GF-D8 (cell line): ENCODE results near the gene TCTA.

Experiments
- DNase-seq: peaks from one replicate; lab custom pipeline; 2025; lab: John Stamatoyannopoulos, UW

Gene TCTA

DNA sequence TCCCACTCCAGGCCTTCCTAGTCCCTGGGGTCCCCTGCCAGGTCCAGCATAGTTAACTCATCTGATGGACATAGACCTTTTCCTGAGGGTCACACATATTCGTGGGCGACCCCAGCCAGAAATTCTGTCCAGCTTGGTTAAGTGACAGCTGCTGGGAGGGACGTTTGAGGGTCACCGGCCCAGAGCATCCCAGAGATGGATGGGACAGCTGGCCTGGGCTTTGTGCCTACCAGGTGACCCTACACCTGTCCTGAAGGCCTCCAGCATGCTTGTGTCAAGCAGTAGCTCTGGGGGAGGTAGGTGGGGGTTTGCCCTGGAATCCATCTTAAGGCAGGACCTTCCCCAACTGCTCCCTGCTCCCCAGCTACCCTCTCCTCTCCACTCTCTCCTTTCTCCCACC, 48.7 kb downstream of the TCTA start:
- DNase-seq, result no peak

DNA sequence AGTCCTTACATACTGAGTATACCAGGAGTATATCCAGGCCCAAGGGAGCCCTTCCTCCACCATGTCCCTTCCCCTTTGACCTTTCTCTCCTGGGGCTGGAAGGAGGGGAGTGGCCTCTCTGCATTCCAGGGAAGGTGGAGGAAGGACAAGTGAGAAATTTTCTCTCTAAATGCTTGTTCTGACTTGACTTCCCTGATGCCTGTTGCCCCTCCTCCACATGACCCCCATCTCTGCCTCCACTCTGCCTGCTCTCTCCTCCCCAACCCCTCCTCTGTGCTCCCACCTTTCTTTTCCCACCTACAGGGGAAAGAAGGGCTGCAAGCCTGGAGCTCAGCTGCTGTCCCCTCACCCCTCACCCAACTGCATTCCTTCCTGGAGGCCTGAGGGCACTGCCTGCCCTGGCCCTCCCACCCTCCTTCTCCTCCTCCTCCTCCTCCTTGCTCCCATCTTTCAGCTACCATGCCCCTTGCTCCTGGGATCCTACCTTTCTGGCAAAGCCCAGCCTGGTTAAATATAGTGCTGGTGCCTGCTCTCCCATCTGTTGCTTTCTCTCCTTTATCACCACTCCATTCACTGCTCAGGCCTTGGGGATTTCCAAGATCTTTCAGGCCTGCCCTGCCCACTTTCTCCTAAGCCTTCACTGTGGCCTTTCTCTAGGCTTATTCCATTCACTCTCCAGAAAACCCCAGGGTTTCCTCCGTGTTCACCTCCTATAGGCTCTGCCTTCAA, 49.4 kb downstream of the TCTA start:
- no peak for DNase-seq

DNA sequence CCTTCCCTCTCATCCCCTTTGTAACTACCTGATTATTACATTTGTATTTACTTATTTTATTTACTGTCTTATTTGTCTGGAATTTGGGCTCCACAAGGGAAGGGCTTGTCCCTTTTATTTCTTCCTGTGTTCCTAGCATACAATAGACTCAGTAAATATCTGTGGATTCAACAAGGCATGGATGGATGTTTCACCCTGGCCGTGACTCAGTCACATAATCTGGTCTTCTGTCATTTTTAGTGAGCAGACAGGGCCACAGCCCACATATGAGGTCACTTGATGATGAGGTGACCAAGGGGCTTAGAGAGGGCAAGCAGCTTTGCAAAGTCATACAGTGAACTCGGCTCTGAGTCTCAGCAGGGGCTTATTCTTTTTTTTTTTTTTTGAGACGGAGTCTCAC, 50.0 kb downstream of the TCTA start:
- no peak for DNase-seq

DNA sequence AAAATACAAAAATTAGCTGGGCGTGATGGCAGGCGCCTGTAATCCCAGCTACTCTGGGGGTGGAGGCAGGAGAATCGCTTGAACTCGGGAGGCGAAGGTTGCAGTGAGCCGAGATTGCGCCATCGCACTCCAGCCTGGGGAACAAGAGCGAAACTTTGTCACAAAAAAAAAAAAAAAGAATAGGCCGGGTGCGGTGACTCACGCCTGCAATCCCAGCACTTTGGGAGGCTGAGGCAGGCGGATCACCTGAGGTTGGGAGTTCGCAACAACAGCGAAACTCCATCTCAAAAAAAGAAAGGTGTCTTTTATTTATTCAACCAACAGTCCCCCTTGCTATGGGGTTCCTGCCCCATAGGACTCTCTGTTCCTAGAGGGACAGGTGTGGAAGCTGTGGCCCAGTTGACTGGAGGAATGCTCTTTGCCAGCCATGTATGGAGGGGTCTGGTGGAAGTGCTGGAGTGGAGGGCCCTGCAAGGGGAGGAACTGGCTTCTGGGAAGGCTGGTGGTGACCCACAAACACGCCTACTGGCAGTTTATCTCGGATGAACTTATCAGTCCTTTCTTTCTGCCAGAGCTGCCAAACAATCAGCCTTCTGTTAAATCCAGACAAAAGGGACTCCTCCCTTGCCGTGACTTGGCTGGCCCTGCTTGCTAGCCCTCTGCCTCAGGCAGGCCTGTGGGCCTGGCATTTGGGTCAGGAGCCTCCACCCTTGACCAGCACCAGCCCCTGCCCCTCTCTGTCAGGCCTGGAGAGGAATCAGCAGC, 53.2 kb downstream of the TCTA start:
- DNase-seq, result no peak
